Endothelial cell of umbilical vein (primary cell): Measurements from ENCODE around the gene PAOX. TPM values are rescaled to one million over a fixed set of nuclear protein-coding genes. Genes with fewer than 3 reads are reported as not detected.

Source experiments
- BruUV-seq: library from RNA; stranded (reverse); fragments of 400-500 nt; replicated peaks from 2 replicates; lab custom pipeline; 2021; lab: Mats Ljungman, UMichigan
- CTCF ChIA-PET: fragments of 300-600, 350-600 bp; sonication (Branson Sonifier 250); formaldehyde crosslinking; loops from one replicate; lab custom pipeline; 2021; ENCODE audit warnings: antibody characterized with exemption, inconsistent platforms; lab: Charles Lee
- POLR2A ChIA-PET: fragments of 300-600, 350-600 bp; sonication (Branson Sonifier 250); formaldehyde crosslinking; loops from one replicate; lab custom pipeline; 2021; ENCODE audit warnings: antibody characterized with exemption, inconsistent platforms; lab: Charles Lee
- DNase-seq: peaks from one replicate; pipeline ENCODE4 v3.0.0-alpha.2; 2011; ENCODE audit warnings: low read depth, low spot score
- FAIRE-seq: peaks from 2 replicates; lab custom pipeline; 2011; peaks lifted over from hg19 to GRCh38; lab: Jason Lieb, UNC
- H2AFZ ChIP-seq: 2 replicates; pipeline ENCODE4 v1.6.0; 2012; ENCODE audit warnings: low read depth, low read length, control low read depth, inconsistent platforms
- H3K27ac ChIP-seq: 2 replicates; pipeline ENCODE4 v1.5.1; 2011; ENCODE audit warnings: low read depth, mild to moderate bottlenecking, control low read depth, low read length, moderate library complexity; ENCODE audit not compliant: insufficient read depth
- H3K27me3 ChIP-seq, 2 experiments: 2 replicates each; pipeline versions ENCODE4 v1.6.0 to v1.6.1; 2011; ENCODE audit warnings: low read length in 2 of 2, mixed read lengths in 1 of 2; ENCODE audit not compliant: control insufficient read depth in 2 of 2, insufficient read depth in 2 of 2
- H3K36me3 ChIP-seq, 2 experiments: 2 replicates in 1 of 2; 3 replicates in 1 of 2; pipeline ENCODE4 v1.5.1; 2011; ENCODE audit warnings: low read length in 2 of 2, mild to moderate bottlenecking in 1 of 2, moderate library complexity in 1 of 2; ENCODE audit not compliant: control insufficient read depth in 2 of 2, insufficient read depth in 2 of 2; ENCODE audit errors: extremely low read depth in 1 of 2
- H3K4me1 ChIP-seq: 3 replicates; pipeline ENCODE4 v1.5.1; 2011; ENCODE audit warnings: mild to moderate bottlenecking, low read length; ENCODE audit not compliant: control insufficient read depth, insufficient read depth; ENCODE audit errors: extremely low read depth
- H3K4me2 ChIP-seq: 2 replicates; pipeline ENCODE4 v1.6.1; 2011; ENCODE audit warnings: low read length, control low read depth, mixed read lengths; ENCODE audit not compliant: insufficient read depth
- H3K4me3 ChIP-seq, 3 experiments: fragments of 200-600 bp in 1 of 3; sonication (generic), shearing (Covaris generic) in 1 of 3; replicated peaks in 1 of 3; 2 replicates each; pipeline ENCODE4 v1.5.1; 2011 to 2016; ENCODE audit warnings: control low read depth in 3 of 3, low read length in 3 of 3, mild to moderate bottlenecking in 2 of 3, inconsistent platforms in 1 of 3, low read depth in 1 of 3, moderate library complexity in 1 of 3; ENCODE audit not compliant: insufficient read depth in 1 of 3
- H3K79me2 ChIP-seq: 2 replicates; pipeline ENCODE4 v1.6.0; 2012; ENCODE audit warnings: low read length, inconsistent platforms; ENCODE audit not compliant: control insufficient read depth, insufficient read depth
- H3K9ac ChIP-seq: replicated peaks from 2 replicates; pipeline ENCODE3; 2011; ENCODE audit warnings: low read length, control low read depth; ENCODE audit not compliant: insufficient read depth; ENCODE audit errors: extremely low read depth
- H3K9me1 ChIP-seq: replicated peaks from 3 replicates; pipeline ENCODE4 v1.6.0; 2011; ENCODE audit warnings: mild to moderate bottlenecking, low read length; ENCODE audit not compliant: control insufficient read depth, insufficient read depth; ENCODE audit errors: extremely low read depth
- H3K9me3 ChIP-seq: replicated peaks from 2 replicates; pipeline ENCODE4 v1.5.1; 2012; ENCODE audit warnings: low read length, inconsistent platforms; ENCODE audit not compliant: control insufficient read depth, insufficient read depth
- H4K20me1 ChIP-seq: replicated peaks from 2 replicates; pipeline ENCODE3; 2011; ENCODE audit warnings: mild to moderate bottlenecking, low read length; ENCODE audit not compliant: control insufficient read depth, insufficient read depth; ENCODE audit errors: extremely low read depth
- CTCF ChIP-seq, 2 donors: IDR thresholded peaks; 1 replicate in 1 of 2; 2 replicates in 1 of 2; pipeline ENCODE4 v1.5.1; 2011; ENCODE audit warnings: low read length in 2 of 2, mild to moderate bottlenecking in 2 of 2, moderate library complexity in 2 of 2, control low read depth in 1 of 2, inconsistent platforms in 1 of 2, low read depth in 1 of 2; ENCODE audit not compliant: insufficient read depth in 1 of 2; ENCODE audit errors: extremely low read depth in 1 of 2
- EZH2 ChIP-seq: IDR thresholded peaks from 2 replicates; pipeline ENCODE4 v1.6.1; 2012; ENCODE audit warnings: borderline replicate concordance, low read depth, mild to moderate bottlenecking, moderate library complexity, low read length, inconsistent platforms; ENCODE audit not compliant: severe bottlenecking
- FOS ChIP-seq: IDR thresholded peaks from 2 replicates; pipeline ENCODE4 v1.6.1; 2011; ENCODE audit warnings: mild to moderate bottlenecking, low read length, moderate library complexity, borderline replicate concordance; ENCODE audit not compliant: insufficient read depth
- GATA2 ChIP-seq: IDR thresholded peaks from 2 replicates; pipeline ENCODE4 v1.7.0; 2011; ENCODE audit warnings: low read depth, mild to moderate bottlenecking, moderate library complexity, mixed read lengths, low read length; ENCODE audit not compliant: insufficient read length, insufficient read depth
- JUN ChIP-seq: IDR thresholded peaks from 2 replicates; pipeline ENCODE4 v1.6.1; 2011; ENCODE audit warnings: borderline replicate concordance, low read depth; ENCODE audit not compliant: insufficient read length, insufficient read depth
- MAX ChIP-seq: IDR thresholded peaks from 2 replicates; pipeline ENCODE4 v1.6.1; 2011; ENCODE audit not compliant: insufficient read depth, insufficient read length
- MYC ChIP-seq: IDR thresholded peaks from one replicate; pipeline ENCODE4 v1.6.1; 2011; ENCODE audit warnings: mild to moderate bottlenecking, low read depth, low read length
- POLR2A ChIP-seq: IDR thresholded peaks from 2 replicates; pipeline ENCODE4 v1.6.1; 2012; ENCODE audit warnings: low read depth, mild to moderate bottlenecking, control low read depth, low read length
- POLR2AphosphoS5 ChIP-seq: IDR thresholded peaks from 2 replicates; pipeline ENCODE4 v1.6.1; 2012; ENCODE audit warnings: low read depth, mild to moderate bottlenecking, control low read depth, low read length, moderate library complexity; ENCODE audit not compliant: insufficient read depth
- dilution Hi-C: fragments of 300-500 bp; cut with MboI; formaldehyde crosslinking; loops from one replicate; pipeline ENCODE4 v1.15.0; 2019; ENCODE audit warnings: low sequenced_read_pairs; ENCODE audit not compliant: extremely low pct_ligation_motif_present
- intact Hi-C: fragments of 100-400 bp; cut with micrococcal nuclease; formaldehyde crosslinking; loops from one replicate; pipeline ENCODE4 v1.10.0; 2022
- polyA plus RNA-seq, 4 experiments: library from polyadenylated mRNA; depleted of rRNA in 3 of 4; stranded (reverse) in 3 of 4; unstranded in 1 of 4; fragments of >200 nt; gene quantifications; 2 replicates each; pipeline versions ENCODE4 v1.2.1 to v1.2.3, GENCODE V29; 2011 to 2012; ENCODE audit warnings: missing spikeins in 1 of 4
- total RNA-seq: library from RNA; stranded (reverse); gene quantifications from 2 replicates; pipeline ENCODE4 v1.2.3, GENCODE V29; 2021

PAOX gene
- total and polyA plus RNA-seq, 2 donors (not counting 3 experiments of a cell fraction or from before 2014, with no cell fraction given), result 2.6 to 3.8 TPM

DNA sequence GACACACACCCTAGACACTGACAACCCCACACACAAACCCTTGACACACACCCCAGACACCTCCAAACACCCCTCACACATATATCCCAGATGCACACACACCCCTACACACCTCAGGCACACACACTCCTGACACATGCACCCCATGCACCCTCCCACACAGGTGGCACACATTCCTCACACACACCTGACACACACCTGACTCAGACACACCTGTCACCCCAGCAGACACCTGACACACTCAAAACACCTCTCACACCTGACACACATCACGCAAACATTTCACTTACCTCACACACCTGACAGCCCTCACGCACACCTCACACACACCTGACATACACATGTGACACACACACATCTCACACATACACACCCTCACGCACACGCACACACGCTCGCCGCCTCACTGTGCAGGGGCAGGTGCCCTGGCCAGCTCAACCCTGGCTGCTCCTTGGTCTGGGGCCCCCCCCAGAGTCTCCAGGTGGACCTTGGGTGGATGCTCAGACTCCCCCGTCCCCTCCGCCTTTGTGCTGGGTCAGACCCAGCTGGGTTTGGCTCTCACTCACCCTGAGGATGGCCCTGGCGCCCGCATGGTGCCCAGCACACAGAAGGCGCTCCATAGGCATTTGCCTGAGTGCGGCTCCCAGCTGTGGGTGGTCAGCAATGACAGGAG lies 39.2 kb upstream of the PAOX start:
- H3K79me2 ChIP-seq, result no peaks in the 10 kb centered on the region
- no peak overlapping the region for H2AFZ ChIP-seq
- peaks cover 10 to 25% of the 10 kb centered on the region in 2 experiments for H3K27me3 ChIP-seq
- no peaks in the 10 kb centered on the region for H3K36me3 ChIP-seq
- CTCF ChIA-PET, result interaction anchor here (1.6 kb wide), 1 partner anchor 10 kb away, joined by 7 read pairs; no protein-coding TSS in a partner anchor
- dilution Hi-C loops, result no loop called here
- H3K9me3 ChIP-seq, result no peaks in the 10 kb centered on the region
- no peak for TF ChIP-seq POLR2AphosphoS5
- no peak for TF ChIP-seq EZH2
- TF ChIP-seq CTCF (IDR thresholded peaks at IDR 0.05; ENCODE audit: extremely low read depth in 1 of 2, insufficient read depth in 1 of 2, low read depth in 1 of 2, low read length in 2 of 2), result no peak
- TF ChIP-seq JUN, result no peak
- no peak for TF ChIP-seq POLR2A
- no peak for TF ChIP-seq MYC
- TF ChIP-seq MAX, result no peak
- no peak for TF ChIP-seq GATA2
- no peak for TF ChIP-seq FOS
- H3K27ac ChIP-seq, result no peak overlapping the region
- H3K9me1 ChIP-seq, result no peaks in the 10 kb centered on the region
- H3K4me2 ChIP-seq, result no peak overlapping the region
- DNase-seq (no peak), FAIRE-seq (no peak)
- H3K4me1 ChIP-seq, result no peaks in the 10 kb centered on the region
- intact Hi-C loops, result no loop called here
- H3K4me3 ChIP-seq, result no peak overlapping the region
- H3K9ac ChIP-seq, result no peak overlapping the region
- no TSS peak for BruUV-seq
- H4K20me1 ChIP-seq, result no peaks in the 10 kb centered on the region
- POLR2A ChIA-PET, result no interaction called here
